K562 (cell line): ENCODE results near the gene CDCP1. TPM values are rescaled to one million over a fixed set of nuclear protein-coding genes. Genes with fewer than 3 reads are reported as not detected.

ENCODE experiments used
- ARID3B ChIP-seq: fragments of 250-450 bp; sonication (Bioruptor Pico); IDR thresholded peaks from 2 replicates; pipeline ENCODE4 v1.4.0; 2020; ENCODE audit warnings: borderline replicate concordance
- DIDO1 ChIP-seq: fragments of 450-650 bp; IDR thresholded peaks from 2 replicates; pipeline ENCODE4 v1.6.1; 2016; ENCODE audit warnings: low read depth, missing biosample characterization, missing genetic modification characterization
- EHMT2 ChIP-seq: fragments of 450-650 bp; IDR thresholded peaks from 2 replicates; pipeline ENCODE4 v1.6.1; 2018; ENCODE audit warnings: antibody characterized with exemption
- HDAC8 ChIP-seq: fragments of 450-650 bp; IDR thresholded peaks from 2 replicates; pipeline ENCODE4 v1.6.1; 2016; ENCODE audit warnings: mild to moderate bottlenecking, missing genetic modification characterization, moderate library complexity, missing compliant biosample characterization
- ID3 ChIP-seq, 2 experiments: fragments of 250-450 bp in 1 of 2; fragments of 450-650 bp in 1 of 2; sonication (Bioruptor Pico) in 1 of 2; IDR thresholded peaks; 2 replicates each; pipeline versions ENCODE4 v1.6.1 to v1.8.0; 2016 to 2021; ENCODE audit warnings: mild to moderate bottlenecking in 2 of 2, moderate library complexity in 2 of 2, missing compliant biosample characterization in 1 of 2, missing genetic modification characterization in 1 of 2
- MAZ ChIP-seq, 2 experiments: fragments of 450-650 bp in 1 of 2; sonication (generic) in 1 of 2; formaldehyde crosslinking; IDR thresholded peaks in 1 of 2; conservative IDR thresholded peaks in 1 of 2; 2 replicates each; pipeline versions ENCODE4 v1.4.0 to v1.5.0; 2020; ENCODE audit warnings: mild to moderate bottlenecking in 1 of 2, missing genetic modification reagents in 1 of 2
- MTA1 ChIP-seq: fragments of 450-650 bp; IDR thresholded peaks from 2 replicates; pipeline ENCODE4 v1.6.1; 2017; ENCODE audit warnings: borderline replicate concordance
- PHB ChIP-seq: fragments of 250-450 bp; sonication (Bioruptor Pico); IDR thresholded peaks from 2 replicates; pipeline ENCODE4 v1.5.0; 2021
- PTTG1 ChIP-seq: fragments of 450-650 bp; IDR thresholded peaks from 2 replicates; pipeline ENCODE4 v1.6.1; 2016; ENCODE audit warnings: low read depth, mild to moderate bottlenecking, missing genetic modification characterization, missing compliant biosample characterization
- SNAPC5 ChIP-seq: fragments of 250-450 bp; sonication (Bioruptor Pico); IDR thresholded peaks from 2 replicates; pipeline ENCODE4 v1.8.0; 2021; ENCODE audit warnings: moderate library complexity, mild to moderate bottlenecking, inconsistent platforms
- SP1 ChIP-seq: sonication (generic); formaldehyde crosslinking; IDR thresholded peaks from 2 replicates; pipeline ENCODE4 v1.8.1; 2022; ENCODE audit warnings: mild to moderate bottlenecking, missing genetic modification reagents
- THAP12 ChIP-seq: fragments of 250-450 bp; sonication (Bioruptor Pico); IDR thresholded peaks from 2 replicates; pipeline ENCODE4 v1.9.0; 2021; ENCODE audit warnings: mild to moderate bottlenecking, inconsistent platforms
- ZNF175 ChIP-seq: fragments of 200-800 bp; sonication (Bioruptor generic); IDR thresholded peaks from 2 replicates; pipeline ENCODE4 v1.6.1; 2016; ENCODE audit warnings: low read depth, mild to moderate bottlenecking, missing genetic modification characterization, missing compliant biosample characterization
- ZNF639 ChIP-seq, 2 experiments: fragments of 200-800 bp in 1 of 2; sonication (Bioruptor generic) in 1 of 2; sonication (generic) in 1 of 2; formaldehyde crosslinking in 1 of 2; IDR thresholded peaks in 1 of 2; conservative IDR thresholded peaks in 1 of 2; 2 replicates each; pipeline versions ENCODE4 v1.5.0 to v1.6.1; 2016 to 2020; ENCODE audit warnings: missing compliant biosample characterization in 1 of 2, missing genetic modification characterization in 1 of 2, missing genetic modification reagents in 1 of 2
- polyA plus RNA-seq, 8 experiments: library from polyadenylated mRNA; depleted of rRNA in 4 of 8; stranded (reverse) in 5 of 8; unstranded in 3 of 8; fragments of >200 nt; fragmentation: Nextera tagmentation in 2 of 8; fragmentation: Illumina TruSeq in 1 of 8; extraction: Ambion mirVana in 2 of 8; extraction: Trizol in 1 of 8; gene quantifications; 2 replicates each; pipeline versions ENCODE4 v1.2.1 to v1.2.3, GENCODE V29; 2011 to 2014; ENCODE audit warnings: inconsistent platforms in 1 of 8, missing spikeins in 1 of 8
- total RNA-seq, 7 experiments: library from RNA; depleted of rRNA in 6 of 7; stranded (reverse); fragments of >200 nt in 6 of 7; fragmentation: Illumina TruSeq in 2 of 7; extraction: Trizol in 2 of 7; gene quantifications; 2 replicates each; pipeline versions ENCODE4 v1.2.1 to v1.2.3, GENCODE V29; 2011 to 2021; ENCODE audit warnings: low replicate concordance in 1 of 7
- TF ChIP-seq, protein P1 (sequence below): fragments of 250-450 bp; sonication (Bioruptor Pico); IDR thresholded peaks from 2 replicates; pipeline ENCODE4 v1.6.1; 2021; ENCODE audit warnings: mild to moderate bottlenecking
- TF ChIP-seq, protein P2 (sequence below): fragments of 450-650 bp; IDR thresholded peaks from 2 replicates; pipeline ENCODE4 v1.6.1; 2016; ENCODE audit warnings: missing biosample characterization, missing genetic modification characterization

CDCP1 gene
- total and polyA plus RNA-seq, 9 of the 15 experiments (the other 6 are each of a cell fraction or from before 2014, with no cell fraction given), result 3.9 to 16.4 (median 5.2) TPM

DNA sequence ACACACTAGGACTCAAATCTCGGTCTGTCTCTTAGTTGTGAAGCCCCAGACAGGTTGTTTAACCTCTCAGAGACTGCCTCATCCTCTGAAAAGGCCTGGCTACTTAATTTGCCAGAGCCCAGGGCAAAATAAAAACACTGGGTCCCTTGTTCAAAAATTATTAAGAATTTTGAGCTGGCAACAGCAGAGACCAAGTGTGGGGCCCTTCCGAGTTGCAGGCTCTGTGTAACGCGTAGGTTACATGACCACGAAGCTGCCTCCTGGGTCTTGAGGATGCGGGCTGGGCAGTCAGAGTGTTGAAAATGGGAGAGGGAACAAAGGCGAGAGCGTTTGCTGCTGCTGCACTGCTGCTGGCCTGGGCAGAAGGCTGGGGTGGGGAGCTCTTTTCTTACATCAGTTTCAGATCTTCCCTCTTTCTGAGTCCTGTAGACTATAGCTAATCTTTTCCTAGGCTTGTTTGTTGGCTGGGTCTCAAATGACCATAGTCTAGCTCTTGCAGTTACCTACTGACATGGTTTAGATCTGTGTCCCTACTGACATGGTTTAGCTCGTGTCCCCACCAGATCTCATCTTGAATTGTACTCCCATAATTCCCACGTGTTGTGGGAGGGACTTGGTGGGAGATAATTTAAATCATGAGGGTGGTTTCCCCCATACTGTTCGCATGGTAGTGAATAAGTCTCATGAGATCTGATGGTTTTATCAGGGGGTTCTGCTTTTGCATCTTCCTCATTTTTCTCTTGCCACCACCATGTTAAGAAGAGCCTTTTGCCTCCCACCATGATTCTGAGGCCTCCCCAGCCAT is 70.2 kb downstream of the CDCP1 start (continued):
- TF ChIP-seq THAP12 (0 out of 2 replicates have a peak, but pooled peaks have one; percentile 5), DIDO1 (tag) (peak; percentile 40; the same call in 1 of the 2 replicates), EHMT2 (0 out of 2 replicates have a peak, but pooled peaks have one; percentile 39), PHB (peak; percentile 73; the same call in 1 of the 2 replicates), ID3 (CRISPR knock-in tag; IDR thresholded peaks at IDR 0.05) (no peak), ID3 (tag; IDR thresholded peaks at IDR 0.05) (0 out of 2 replicates have a peak, but pooled peaks have one; percentile 31), SP1 (CRISPR knock-in tag) (0 out of 2 replicates have a peak, but pooled peaks have one; percentile 25), ARID3B (0 out of 2 replicates have a peak, but pooled peaks have one; percentile 31), PTTG1 (tag) (0 out of 2 replicates have a peak, but pooled peaks have one; percentile 23), SNAPC5 (CRISPR knock-in tag) (no peak; the same call in 1 of the 2 replicates), MTA1 (no peak), ZNF639 (CRISPR knock-in tag; conservative IDR thresholded peaks at IDR 0.05 in 1 of 2, IDR thresholded peaks at IDR 0.05 in 1 of 2) (peak in 1 of 2 experiments; percentile 76; a peak in 2 of 4 replicates), MAZ (CRISPR knock-in tag; conservative IDR thresholded peaks at IDR 0.05 in 1 of 2, IDR thresholded peaks at IDR 0.05 in 1 of 2) (peak in 1 of 2 experiments; percentile 58; a peak in 2 of 4 replicates), HDAC8 (0 out of 2 replicates have a peak, but pooled peaks have one; percentile 33), ZNF175 (CRISPR knock-in tag) (peak; percentile 70)
- TF ChIP-seq, protein P1, sequence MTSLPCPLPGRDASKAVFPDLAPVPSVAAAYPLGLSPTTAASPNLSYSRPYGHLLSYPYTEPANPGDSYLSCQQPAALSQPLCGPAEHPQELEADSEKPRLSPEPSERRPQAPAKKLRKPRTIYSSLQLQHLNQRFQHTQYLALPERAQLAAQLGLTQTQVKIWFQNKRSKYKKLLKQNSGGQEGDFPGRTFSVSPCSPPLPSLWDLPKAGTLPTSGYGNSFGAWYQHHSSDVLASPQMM, result no peak
- TF ChIP-seq, protein P2, sequence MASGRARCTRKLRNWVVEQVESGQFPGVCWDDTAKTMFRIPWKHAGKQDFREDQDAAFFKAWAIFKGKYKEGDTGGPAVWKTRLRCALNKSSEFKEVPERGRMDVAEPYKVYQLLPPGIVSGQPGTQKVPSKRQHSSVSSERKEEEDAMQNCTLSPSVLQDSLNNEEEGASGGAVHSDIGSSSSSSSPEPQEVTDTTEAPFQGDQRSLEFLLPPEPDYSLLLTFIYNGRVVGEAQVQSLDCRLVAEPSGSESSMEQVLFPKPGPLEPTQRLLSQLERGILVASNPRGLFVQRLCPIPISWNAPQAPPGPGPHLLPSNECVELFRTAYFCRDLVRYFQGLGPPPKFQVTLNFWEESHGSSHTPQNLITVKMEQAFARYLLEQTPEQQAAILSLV, result peak; percentile 40; the same call in 1 of the 2 replicates
